Kidney (tissue), 14 donors: ENCODE measurements around the gene KCNQ2. TPM values are rescaled to one million over a fixed set of nuclear protein-coding genes. Genes with fewer than 3 reads are reported as not detected.

Experiments
- DNase-seq, 5 donors: peaks; one replicate each; pipeline ENCODE4 v3.0.0-alpha.2; 2013 to 2020
- FAIRE-seq: peaks from 2 replicates; lab custom pipeline; 2012; peaks lifted over from hg19 to GRCh38; lab: Jason Lieb, UNC
- H3K27ac ChIP-seq, 2 donors: one replicate each; pipeline ENCODE4 v1.7.0; 2013; ENCODE audit warnings: low read depth in 2 of 2, low read length in 2 of 2, inconsistent platforms in 1 of 2
- H3K27me3 ChIP-seq: one replicate; pipeline ENCODE4 v1.7.1; 2013; ENCODE audit warnings: low read length, inconsistent platforms; ENCODE audit not compliant: control insufficient read depth, insufficient read depth
- H3K36me3 ChIP-seq, 3 donors: one replicate each; pipeline versions ENCODE4 v1.7.0 to v1.7.1; 2013; ENCODE audit warnings: low read length in 3 of 3, control low read depth in 1 of 3, inconsistent platforms in 1 of 3; ENCODE audit not compliant: insufficient read depth in 3 of 3, control insufficient read depth in 2 of 3
- H3K4me1 ChIP-seq, 3 donors: one replicate each; pipeline versions ENCODE4 v1.7.0 to v1.7.1; 2013; ENCODE audit warnings: low read length in 3 of 3, inconsistent platforms in 1 of 3, low read depth in 1 of 3; ENCODE audit not compliant: control insufficient read depth in 2 of 3, insufficient read depth in 2 of 3
- H3K4me3 ChIP-seq, 3 donors: one replicate each; pipeline versions ENCODE4 v1.7.0 to v1.8.1; 2013; ENCODE audit warnings: low read length in 3 of 3, control low read depth in 1 of 3, inconsistent platforms in 1 of 3
- H3K9ac ChIP-seq, 3 donors: one replicate each; pipeline versions ENCODE4 v1.7.0 to v1.7.1; 2013; ENCODE audit warnings: low read length in 3 of 3, control low read depth in 1 of 3, inconsistent platforms in 1 of 3
- H3K9me3 ChIP-seq, 3 donors: one replicate each; pipeline versions ENCODE4 v1.7.0 to v1.7.1; 2013; ENCODE audit warnings: low read length in 3 of 3, control low read depth in 1 of 3, inconsistent platforms in 1 of 3; ENCODE audit not compliant: control insufficient read depth in 2 of 3, insufficient read depth in 1 of 3
- CTCF ChIP-seq: IDR thresholded peaks from 3 replicates; pipeline ENCODE4 v1.5.1; 2012; ENCODE audit warnings: mild to moderate bottlenecking, moderate library complexity, borderline replicate concordance; ENCODE audit not compliant: insufficient read depth; ENCODE audit errors: extremely low read depth
- intact Hi-C: fragments of 100-400 bp; cut with DNase I; formaldehyde crosslinking; loops from one replicate; pipeline ENCODE4 v1.11.1; 2022
- polyA plus RNA-seq: library from polyadenylated mRNA; stranded (reverse); fragments of 350-450 nt; fragmentation: Illumina TruSeq; extraction: RNeasy Lipid Tissue Mini Kit (QIAGEN cat#74804); gene quantifications from one replicate; pipeline ENCODE4 v1.2.3, GENCODE V29; 2014; ENCODE audit warnings: low read depth, low replicate concordance; ENCODE audit not compliant: insufficient read depth
- total RNA-seq: library from RNA; stranded (reverse); fragmentation: NEBNext Ultra II Directional; extraction: Animal tissue kit (Norgen Biotek cat#: 25700); gene quantifications from one replicate; pipeline ENCODE4 v1.2.1, GENCODE V29; 2021
- donor health status: control.
- donor health status: control.
- donor health status: control.
- donor health status: control.
- donor health status: control.
- donor health status: DM: yes; HTN: yes; CAD: no.
- donor health status: Normal renal cell carcinoma (clear cell type).

Gene KCNQ2
- total and polyA plus RNA-seq, 2 donors from 2014 or later = 2.2 TPM; not detected in 1

- no peak for TF ChIP-seq CTCF
- H3K9ac ChIP-seq = no peak overlapping the region
- no peak for FAIRE-seq
- H3K9me3 ChIP-seq = no peaks in the 10 kb centered on the region
- intact Hi-C loops = no loop called here
- H3K27me3 ChIP-seq = peaks cover 11% of the 10 kb centered on the region
- no peak overlapping the region for H3K27ac ChIP-seq
- peaks cover 0 to 4% (median 0%) of the 10 kb centered on the region in 3 donors for H3K4me1 ChIP-seq
- H3K4me3 ChIP-seq = no peak overlapping the region
- no peaks in the 10 kb centered on the region for H3K36me3 ChIP-seq
- no peak for DNase-seq
Observed at GRCh38 chr20:63478346-63479302, 6.2 kb upstream of the KCNQ2 start.

DNA sequence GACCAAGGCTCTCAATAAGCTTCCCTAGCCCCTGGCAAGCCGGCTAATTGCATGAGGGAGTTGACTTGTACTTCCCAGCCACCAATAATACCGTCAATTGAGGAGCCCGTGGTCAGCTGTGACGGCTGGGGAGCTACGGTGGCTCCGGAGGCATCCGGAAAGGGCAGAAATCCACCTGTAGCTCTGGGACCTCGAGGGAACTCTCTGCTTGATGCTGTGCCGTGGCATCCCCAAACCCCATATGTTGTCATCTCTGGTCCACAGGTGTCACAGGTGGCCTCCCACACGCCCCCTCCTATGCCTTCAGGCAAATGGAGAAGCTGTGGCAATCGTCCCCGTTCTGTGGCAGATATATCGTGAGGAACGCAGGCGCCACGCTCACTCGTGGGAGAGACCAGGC, 5.5 kb upstream of the KCNQ2 start:
- DNase-seq (no peak), FAIRE-seq (no peak)
- H3K27me3 ChIP-seq = peaks cover 11% of the 10 kb centered on the region
- intact Hi-C loops = no loop called here
- H3K9me3 ChIP-seq = no peaks in the 10 kb centered on the region
- H3K9ac ChIP-seq = no peak overlapping the region
- no peak overlapping the region for H3K4me3 ChIP-seq
- no peak for TF ChIP-seq CTCF
- H3K4me1 ChIP-seq = peaks cover 0 to 2% (median 0%) of the 10 kb centered on the region in 3 donors
- H3K36me3 ChIP-seq = no peaks in the 10 kb centered on the region
- H3K27ac ChIP-seq = no peak overlapping the region

DNA sequence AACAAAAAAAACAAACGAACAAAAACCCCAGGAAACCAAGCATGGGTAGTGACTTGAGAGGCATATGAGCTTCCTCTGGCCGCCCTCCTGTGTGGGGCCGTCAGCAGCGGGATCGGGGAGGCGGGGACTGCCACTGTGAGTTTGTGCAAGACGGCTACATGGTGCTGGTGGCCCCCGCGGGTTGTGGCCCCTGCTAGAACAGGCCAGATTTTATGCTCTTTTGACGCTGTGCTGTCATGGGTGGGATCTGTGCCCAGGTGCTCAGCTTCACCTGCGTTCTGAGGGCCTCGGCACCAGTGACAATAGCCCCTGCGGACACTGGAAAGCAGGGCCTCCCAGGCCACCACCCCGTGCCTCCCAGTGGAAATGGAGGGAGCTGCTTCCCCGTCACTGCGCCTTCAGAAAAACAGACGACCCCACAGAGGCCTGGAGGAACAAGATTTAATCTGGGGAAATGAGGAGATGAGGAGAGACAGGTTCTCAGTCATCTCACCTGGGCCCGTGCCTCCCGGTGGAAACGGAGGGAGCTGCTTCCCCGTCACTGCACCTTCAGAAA, 4.7 kb upstream of the KCNQ2 start:
- Histone ChIP-seq H3K27me3 (peaks cover 11% of the 10 kb centered on the region), H3K4me3 (no peak overlapping the region), H3K9ac (no peak overlapping the region), H3K36me3 (no peaks in the 10 kb centered on the region), H3K4me1 (no peaks in the 10 kb centered on the region), H3K27ac (no peak overlapping the region), H3K9me3 (no peaks in the 10 kb centered on the region)
- no peak for DNase-seq
- FAIRE-seq = no peak
- TF ChIP-seq CTCF = no peak
- intact Hi-C loops = no loop called here
